ENCODE measurements around the gene SMIM29.

The SMIM29 gene

DNA sequence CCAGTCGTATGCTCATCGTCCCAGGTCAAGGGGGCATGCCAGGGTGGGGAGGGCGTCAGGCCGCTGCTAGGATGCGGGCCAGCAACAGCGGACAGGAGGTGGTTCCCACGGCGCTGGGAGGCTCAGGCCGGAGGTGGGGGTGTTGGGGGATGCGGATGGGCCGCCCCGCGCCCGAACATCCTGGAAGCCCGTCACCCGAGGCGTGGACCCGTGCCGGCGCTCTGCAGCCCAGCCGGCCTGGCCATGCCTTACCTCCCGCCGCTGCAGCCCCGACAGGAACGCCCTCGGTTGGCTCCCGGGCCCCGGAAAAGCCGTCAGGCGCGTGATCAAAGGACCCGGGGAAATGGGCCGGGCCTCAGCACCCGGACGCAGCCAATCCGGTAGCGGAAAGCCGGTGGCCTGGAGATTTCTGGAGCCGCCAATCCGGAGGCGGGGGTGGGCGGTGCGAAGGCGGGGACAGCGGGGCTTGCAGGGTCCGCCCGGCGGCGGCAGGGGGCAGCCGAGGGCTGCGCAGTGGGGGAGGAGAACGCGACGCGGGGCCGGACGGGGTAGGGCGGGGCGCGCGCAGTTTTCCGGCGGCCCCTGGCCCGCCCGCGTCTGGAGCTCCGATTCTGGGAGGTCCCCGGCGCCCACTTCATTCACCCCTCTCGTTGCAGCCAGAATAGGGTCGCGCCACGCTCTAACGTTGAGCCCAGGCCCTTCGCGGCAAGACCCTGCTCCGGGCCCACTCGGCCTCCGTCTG lies at the start of gene SMIM29:
Gene SMIM29, minus strand, starts transcription at position 280 of the 742 bp plus-strand sequence. CDS start 1,215 bp downstream, outside the sequence.
- TF ChIP-seq, protein P1, sequence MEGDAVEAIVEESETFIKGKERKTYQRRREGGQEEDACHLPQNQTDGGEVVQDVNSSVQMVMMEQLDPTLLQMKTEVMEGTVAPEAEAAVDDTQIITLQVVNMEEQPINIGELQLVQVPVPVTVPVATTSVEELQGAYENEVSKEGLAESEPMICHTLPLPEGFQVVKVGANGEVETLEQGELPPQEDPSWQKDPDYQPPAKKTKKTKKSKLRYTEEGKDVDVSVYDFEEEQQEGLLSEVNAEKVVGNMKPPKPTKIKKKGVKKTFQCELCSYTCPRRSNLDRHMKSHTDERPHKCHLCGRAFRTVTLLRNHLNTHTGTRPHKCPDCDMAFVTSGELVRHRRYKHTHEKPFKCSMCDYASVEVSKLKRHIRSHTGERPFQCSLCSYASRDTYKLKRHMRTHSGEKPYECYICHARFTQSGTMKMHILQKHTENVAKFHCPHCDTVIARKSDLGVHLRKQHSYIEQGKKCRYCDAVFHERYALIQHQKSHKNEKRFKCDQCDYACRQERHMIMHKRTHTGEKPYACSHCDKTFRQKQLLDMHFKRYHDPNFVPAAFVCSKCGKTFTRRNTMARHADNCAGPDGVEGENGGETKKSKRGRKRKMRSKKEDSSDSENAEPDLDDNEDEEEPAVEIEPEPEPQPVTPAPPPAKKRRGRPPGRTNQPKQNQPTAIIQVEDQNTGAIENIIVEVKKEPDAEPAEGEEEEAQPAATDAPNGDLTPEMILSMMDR (IDR thresholded peaks at IDR 0.05; ENCODE audit: insufficient read depth, low read depth, low read length, missing control alignments) = peak; percentile 56
- peak within 1 kb of the TSS; percentile 62 for H3K4me3 ChIP-seq (ENCODE audit: low read length)
- peak; percentile 96 for DNase-seq (ENCODE audit: low read depth)

GRCh38 chr6:34295721-34296120 lies 46.9 kb upstream of the SMIM29 start:
- TF ChIP-seq, protein P1 (IDR thresholded peaks at IDR 0.05; ENCODE audit: insufficient read depth, low read depth, low read length, missing control alignments) = no peak
- DNase-seq (ENCODE audit: low read depth) = no peak
- no peak overlapping the region for H3K4me3 ChIP-seq (ENCODE audit: low read length)

- no peak for DNase-seq (ENCODE audit: low read depth)
- TF ChIP-seq, protein P1 (IDR thresholded peaks at IDR 0.05; ENCODE audit: insufficient read depth, low read depth, low read length, missing control alignments) = no peak
- no peak overlapping the region for H3K4me3 ChIP-seq (ENCODE audit: low read length)
Measured at GRCh38 chr6:34292954-34293353, 44.1 kb upstream of the SMIM29 start.

DNA sequence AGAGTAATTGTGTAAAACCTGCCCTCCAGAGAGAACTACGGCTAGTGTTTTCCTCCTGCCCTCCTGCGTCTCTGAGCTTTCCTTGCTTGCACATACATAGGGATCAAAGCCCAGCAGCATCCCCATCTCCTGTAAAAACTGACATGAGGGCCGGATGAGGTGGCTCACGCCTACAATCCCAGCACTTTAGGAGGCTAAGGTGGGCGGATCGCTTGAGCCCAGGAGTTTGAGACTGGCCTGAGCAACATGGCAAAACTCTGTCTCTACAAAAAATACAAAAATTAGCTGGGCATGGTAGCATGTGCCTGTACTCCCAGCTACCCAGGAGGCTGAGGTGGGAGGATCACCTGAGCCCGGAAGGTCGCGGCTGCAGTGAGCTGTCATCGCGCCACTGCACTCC lies 40.3 kb upstream of the SMIM29 start:
- no peak for DNase-seq (ENCODE audit: low read depth)
- H3K4me3 ChIP-seq (ENCODE audit: low read length) = no peak overlapping the region
- TF ChIP-seq, protein P1 (IDR thresholded peaks at IDR 0.05; ENCODE audit: insufficient read depth, low read depth, low read length, missing control alignments) = no peak

DNA sequence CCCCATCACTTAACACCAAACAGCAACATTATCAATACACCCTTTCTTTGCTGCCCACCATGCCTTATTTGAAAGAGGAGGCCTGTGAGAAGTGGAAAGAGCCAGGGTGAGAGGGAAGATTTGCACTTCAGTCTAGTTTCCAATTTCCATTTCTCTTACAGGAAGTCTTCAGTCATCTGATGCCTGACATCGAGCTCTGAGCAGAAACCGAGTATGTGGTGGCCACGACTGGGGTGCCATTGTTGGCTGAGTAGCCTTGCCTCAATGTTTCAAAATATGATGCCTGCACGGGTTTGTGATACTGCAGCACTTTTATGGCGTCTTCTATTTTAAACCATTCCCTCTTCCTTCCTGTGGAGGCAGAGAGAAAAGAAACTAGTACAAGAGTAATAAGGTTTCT lies 39.8 kb upstream of the SMIM29 start:
- H3K4me3 ChIP-seq (ENCODE audit: low read length) = no peak overlapping the region
- DNase-seq (ENCODE audit: low read depth) = no peak
- TF ChIP-seq, protein P1 (IDR thresholded peaks at IDR 0.05; ENCODE audit: insufficient read depth, low read depth, low read length, missing control alignments) = no peak

- TF ChIP-seq, protein P1 (IDR thresholded peaks at IDR 0.05; ENCODE audit: insufficient read depth, low read depth, low read length, missing control alignments) = no peak
- H3K4me3 ChIP-seq (ENCODE audit: low read length) = no peak overlapping the region
- DNase-seq (ENCODE audit: low read depth) = no peak
Measured at GRCh38 chr6:34285448-34286164, 36.8 kb upstream of the SMIM29 start.

All from epithelial cell of esophagus (primary cell).